Neural cell (in vitro differentiated cells): ENCODE data around the gene ANAPC10. TPM values are rescaled to one million over a fixed set of nuclear protein-coding genes. Genes with fewer than 3 reads are reported as not detected.
A peak's percentile ranks its signal among the peaks of the same experiment; 100 is the strongest.

Source experiments
- H2AFZ ChIP-seq: fragments of 200-600, 300-800 bp; sonication (generic), shearing (Covaris generic); 2 replicates; pipeline ENCODE4 v1.6.0; 2014; ENCODE audit warnings: low read depth, mild to moderate bottlenecking, antibody characterized with exemption, low read length, moderate library complexity
- H3F3A ChIP-seq: fragments of 200-600 bp; shearing (Covaris generic); 2 replicates; pipeline ENCODE4 v1.6.1; 2016; ENCODE audit warnings: mild to moderate bottlenecking, moderate library complexity, mixed read lengths, antibody characterized with exemption, low read length; ENCODE audit not compliant: insufficient read depth, poor library complexity, severe bottlenecking
- H3K27ac ChIP-seq: fragments of 200-600, 300-800 bp; sonication (generic), shearing (Covaris generic); 2 replicates; pipeline ENCODE4 v1.5.1; 2014; ENCODE audit warnings: mild to moderate bottlenecking, low read length, moderate library complexity
- H3K27me3 ChIP-seq: fragments of 300-800, 200-600 bp; sonication (generic), shearing (Covaris generic); 2 replicates; pipeline ENCODE4 v1.6.0; 2014; ENCODE audit warnings: mild to moderate bottlenecking, low read depth, low read length, moderate library complexity; ENCODE audit not compliant: insufficient read depth
- H3K36me3 ChIP-seq: fragments of 300-800, 200-600 bp; sonication (generic), shearing (Covaris generic); 2 replicates; pipeline ENCODE4 v1.5.1; 2014; ENCODE audit warnings: mild to moderate bottlenecking, antibody characterized with exemption, low read length, moderate library complexity; ENCODE audit not compliant: insufficient read depth
- H3K4me2 ChIP-seq: fragments of 300-800, 200-600 bp; sonication (generic), shearing (Covaris generic); 2 replicates; pipeline ENCODE4 v1.6.0; 2014; ENCODE audit warnings: mild to moderate bottlenecking, low read length
- H3K4me3 ChIP-seq: fragments of 300-800, 200-600 bp; sonication (generic), shearing (Covaris generic); 2 replicates; pipeline ENCODE4 v1.5.1; 2014; ENCODE audit warnings: mild to moderate bottlenecking, low read length, moderate library complexity
- H3K79me2 ChIP-seq: fragments of 200-600 bp; shearing (Covaris generic); replicated peaks from 2 replicates; pipeline ENCODE4 v1.6.0; 2014; ENCODE audit warnings: mild to moderate bottlenecking, low read length, moderate library complexity; ENCODE audit not compliant: insufficient read depth
- H3K9ac ChIP-seq: fragments of 300-800, 200-600 bp; sonication (generic), shearing (Covaris generic); 2 replicates; pipeline ENCODE4 v1.6.1; 2016; ENCODE audit warnings: mild to moderate bottlenecking, low read length, mixed read lengths
- H3K9me2 ChIP-seq: fragments of 200-600 bp; shearing (Covaris generic); 2 replicates; pipeline ENCODE4 v1.6.1; 2016; ENCODE audit warnings: mild to moderate bottlenecking, low read length, mixed read lengths; ENCODE audit not compliant: insufficient read depth
- H3K9me3 ChIP-seq: fragments of 200-600, 300-800 bp; sonication (generic), shearing (Covaris generic); 2 replicates; pipeline ENCODE4 v1.6.1; 2016; ENCODE audit warnings: mild to moderate bottlenecking, mixed run types, low read length, moderate library complexity, mixed read lengths
- H4K20me1 ChIP-seq: fragments of 200-600 bp; shearing (Covaris generic); 2 replicates; pipeline ENCODE4 v1.6.1; 2016; ENCODE audit warnings: mild to moderate bottlenecking, mixed run types; ENCODE audit not compliant: insufficient read depth
- CTCF ChIP-seq: fragments of 450-650 bp; IDR thresholded peaks from 2 replicates; pipeline ENCODE4 v1.5.1; 2014; ENCODE audit warnings: antibody characterized with exemption, mild to moderate bottlenecking, moderate library complexity; ENCODE audit not compliant: poor library complexity, severe bottlenecking
- EP300 ChIP-seq: fragments of 450-650 bp; conservative IDR thresholded peaks from 2 replicates; pipeline ENCODE4 v1.6.1; 2014; ENCODE audit warnings: antibody characterized with exemption, mild to moderate bottlenecking, moderate library complexity; ENCODE audit not compliant: poor library complexity, severe bottlenecking
- EZH2 ChIP-seq: fragments of 200-600, 300-800 bp; shearing (Covaris generic), sonication (generic); IDR thresholded peaks from 2 replicates; pipeline ENCODE4 v1.6.1; 2014; ENCODE audit warnings: antibody characterized with exemption, low read length, borderline replicate concordance, mild to moderate bottlenecking; ENCODE audit not compliant: insufficient read depth, poor library complexity, severe bottlenecking
- MXI1 ChIP-seq: fragments of 450-650 bp; conservative IDR thresholded peaks from 2 replicates; pipeline ENCODE4 v1.6.1; 2014; ENCODE audit warnings: antibody characterized with exemption, mild to moderate bottlenecking; ENCODE audit not compliant: poor library complexity, severe bottlenecking
- POLR2AphosphoS5 ChIP-seq: IDR thresholded peaks from 2 replicates; pipeline ENCODE4 v1.6.1; 2012
- RAD21 ChIP-seq: fragments of 450-650 bp; conservative IDR thresholded peaks from 2 replicates; pipeline ENCODE4 v1.6.1; 2014; ENCODE audit warnings: antibody characterized with exemption, mild to moderate bottlenecking, moderate library complexity
- REST ChIP-seq: IDR thresholded peaks from 2 replicates; pipeline ENCODE4 v1.6.1; 2012; ENCODE audit warnings: borderline replicate concordance
- SMC3 ChIP-seq: fragments of 450-650 bp; conservative IDR thresholded peaks from 2 replicates; pipeline ENCODE4 v1.6.1; 2014; ENCODE audit warnings: antibody characterized with exemption, mild to moderate bottlenecking, moderate library complexity; ENCODE audit not compliant: poor library complexity
- TAF1 ChIP-seq: IDR thresholded peaks from 2 replicates; pipeline ENCODE4 v1.6.1; 2012; ENCODE audit warnings: low read depth
- polyA plus RNA-seq: library from polyadenylated mRNA; depleted of rRNA; stranded (reverse); fragments of >200 nt; gene quantifications from 2 replicates; pipeline ENCODE4 v1.2.3, GENCODE V29; 2014

Gene ANAPC10
- polyA plus RNA-seq, 1 donor from 2014 or later = 37.7 TPM

DNA sequence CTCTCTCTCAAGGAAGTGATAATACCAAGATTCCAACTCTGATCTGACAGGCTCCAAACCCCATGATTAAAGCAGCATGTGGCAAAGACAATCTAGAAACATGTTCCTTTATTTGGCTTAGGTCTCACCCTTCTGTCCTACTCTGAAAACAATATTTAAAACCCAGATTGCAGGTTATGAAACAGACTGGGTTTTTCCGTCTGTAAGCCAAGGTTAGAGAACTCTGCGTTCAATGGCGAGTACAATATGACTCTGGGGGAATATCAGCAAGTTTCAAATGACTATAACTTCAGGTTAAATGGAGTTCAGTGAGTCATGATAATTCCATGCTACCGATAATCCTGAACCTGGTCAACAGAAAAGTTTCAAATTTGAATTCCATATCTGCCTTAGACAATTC lies 50.8 kb downstream of the ANAPC10 start:
- no peaks in the 10 kb centered on the region for H3K27me3 ChIP-seq
- H3K4me2 ChIP-seq = no peak overlapping the region
- no peak overlapping the region for H2AFZ ChIP-seq
- no peak overlapping the region for H3K9ac ChIP-seq
- TF ChIP-seq CTCF (no peak), POLR2AphosphoS5 (peak; percentile 53), TAF1 (no peak), EZH2 (no peak), RAD21 (no peak), REST (no peak), EP300 (no peak), MXI1 (no peak)
- H3F3A ChIP-seq = no peaks in the 10 kb centered on the region
- H3K27ac ChIP-seq = no peak overlapping the region
- H3K9me2 ChIP-seq = no peaks in the 10 kb centered on the region
- H3K9me3 ChIP-seq = no peaks in the 10 kb centered on the region
- H3K4me3 ChIP-seq = no peak overlapping the region
- H3K79me2 ChIP-seq = no peaks in the 10 kb centered on the region
- no peaks in the 10 kb centered on the region for H4K20me1 ChIP-seq
- no peaks in the 10 kb centered on the region for H3K36me3 ChIP-seq

- no peak overlapping the region for H3K4me2 ChIP-seq
Observed at GRCh38 chr4:145045180-145045579, 52.8 kb downstream of the ANAPC10 start.

More at GRCh38 chr4:145045180-145045579, 52.8 kb downstream of the ANAPC10 start:
- no peak for TF ChIP-seq CTCF
- TF ChIP-seq EP300 = no peak
- no peak for TF ChIP-seq EZH2
- no peak for TF ChIP-seq RAD21
- no peak for TF ChIP-seq POLR2AphosphoS5
- TF ChIP-seq SMC3 = no peak
- TF ChIP-seq MXI1 = no peak
- no peak for TF ChIP-seq REST
- TF ChIP-seq TAF1 = no peak
- no peak overlapping the region for H3K27ac ChIP-seq
- H3K9ac ChIP-seq = no peak overlapping the region
- no peaks in the 10 kb centered on the region for H3K79me2 ChIP-seq
- H3K27me3 ChIP-seq = no peaks in the 10 kb centered on the region
- H3K4me3 ChIP-seq = no peak overlapping the region
- H4K20me1 ChIP-seq = no peaks in the 10 kb centered on the region
- H3K9me2 ChIP-seq = no peaks in the 10 kb centered on the region
- no peak overlapping the region for H2AFZ ChIP-seq
- no peaks in the 10 kb centered on the region for H3F3A ChIP-seq
- H3K9me3 ChIP-seq = no peaks in the 10 kb centered on the region
- H3K36me3 ChIP-seq = no peaks in the 10 kb centered on the region
